Measurements from ENCODE around the gene FAM83F.

GRCh38 chr22:39990686-39991085 lies 4.1 kb upstream of the FAM83F start:
- TF ChIP-seq ATF3 (IDR thresholded peaks at IDR 0.05) (no peak), CTCF (IDR thresholded peaks at IDR 0.05; ENCODE audit: low read depth, low read length, missing input control) (no peak), RXRA (IDR thresholded peaks at IDR 0.05) (no peak), JUND (IDR thresholded peaks at IDR 0.05) (no peak), FOXA1 (IDR thresholded peaks at IDR 0.05) (no peak), REST (IDR thresholded peaks at IDR 0.05) (no peak), RAD21 (IDR thresholded peaks at IDR 0.05) (no peak), EGR1 (IDR thresholded peaks at IDR 0.05; ENCODE audit: low read depth in 2 of 2) (no peak), ZBTB33 (IDR thresholded peaks at IDR 0.05) (no peak), GABPA (IDR thresholded peaks at IDR 0.05 in 1 of 2, conservative IDR thresholded peaks at IDR 0.05 in 1 of 2) (no peak), MAX (IDR thresholded peaks at IDR 0.05) (no peak)
